HFFc6 (cell line): ENCODE results near the gene DUSP3. TPM values are rescaled to one million over a fixed set of nuclear protein-coding genes. Genes with fewer than 3 reads are reported as not detected.
"Not testable (repeated sequence)": the region's sequence is repeated elsewhere in the genome, so short reads cannot be mapped to it uniquely, and the experiment has no call there.

Experiments
- DNase-seq: peaks from one replicate; pipeline ENCODE4 v3.0.0-alpha.2; 2018
- H3K27ac Mint-ChIP-seq: 2 replicates; pipeline ENCODE4 v1.8.0; 2020; ENCODE audit warnings: mild to moderate bottlenecking, mixed read lengths
- H3K27me3 Mint-ChIP-seq: 2 replicates; pipeline ENCODE4 v1.8.0; 2021; ENCODE audit warnings: mild to moderate bottlenecking, moderate library complexity, mixed read lengths; ENCODE audit not compliant: insufficient read depth
- H3K36me3 Mint-ChIP-seq: 2 replicates; pipeline ENCODE4 v1.8.0; 2021; ENCODE audit warnings: low read depth, mixed read lengths
- H3K4me1 Mint-ChIP-seq: 2 replicates; pipeline ENCODE4 v1.8.0; 2020; ENCODE audit warnings: low read depth, mixed read lengths
- H3K4me3 Mint-ChIP-seq: 2 replicates; pipeline ENCODE4 v1.8.0; 2020; ENCODE audit warnings: mild to moderate bottlenecking, moderate library complexity, mixed read lengths
- H3K9me3 Mint-ChIP-seq: 2 replicates; pipeline ENCODE4 v1.8.0; 2020; ENCODE audit warnings: mild to moderate bottlenecking, mixed read lengths
- CTCF ChIP-seq: fragments of 200-600 bp; sonication (generic); IDR thresholded peaks from 2 replicates; pipeline ENCODE4 v1.5.0; 2021; ENCODE audit warnings: antibody characterized with exemption, mild to moderate bottlenecking
- total RNA-seq, 6 experiments: library from RNA; stranded (reverse); fragmentation: NEBNext Ultra II Directional; extraction: Animal tissue kit (Norgen Biotek cat#: 25700); gene quantifications; 2 replicates in 1 of 6; 3 replicates in 5 of 6; pipeline ENCODE4 v1.2.3, GENCODE V29; 2021

Gene DUSP3
- total RNA-seq, 6 experiments from 2014 or later = 34.3 to 47.2 (median 38.3) TPM

- no peak for DNase-seq
- peaks cover 31% of the 10 kb centered on the region for H3K36me3 Mint-ChIP-seq
- H3K4me3 Mint-ChIP-seq = no peak overlapping the region
- H3K9me3 Mint-ChIP-seq = peaks cover 5% of the 10 kb centered on the region
- H3K4me1 Mint-ChIP-seq = peaks cover 20% of the 10 kb centered on the region
- peaks cover 5% of the 10 kb centered on the region; the same call in 1 of the 2 replicates for H3K27me3 Mint-ChIP-seq
- no peak for TF ChIP-seq CTCF
- no peak overlapping the region for H3K27ac Mint-ChIP-seq
These were observed 23.1 kb upstream of the DUSP3 start for GRCh38 chr17:43801844-43802243.

GRCh38 chr17:43800736-43801135 is 22.0 kb upstream of the DUSP3 start:
- H3K36me3 Mint-ChIP-seq = peaks cover 31% of the 10 kb centered on the region
- peaks cover 15% of the 10 kb centered on the region for H3K9me3 Mint-ChIP-seq
- H3K27me3 Mint-ChIP-seq = peaks cover 5% of the 10 kb centered on the region; the same call in 1 of the 2 replicates
- DNase-seq = no peak
- no peak for TF ChIP-seq CTCF
- H3K4me3 Mint-ChIP-seq = no peak overlapping the region
- no peak overlapping the region for H3K27ac Mint-ChIP-seq
- H3K4me1 Mint-ChIP-seq = peaks cover 20% of the 10 kb centered on the region

- Mint-ChIP-seq H3K4me3 (no peak overlapping the region), H3K27me3 (peaks cover 13% of the 10 kb centered on the region), H3K9me3 (peaks cover 29% of the 10 kb centered on the region), H3K27ac (no peak overlapping the region), H3K4me1 (peaks cover 14% of the 10 kb centered on the region), H3K36me3 (peaks cover 24% of the 10 kb centered on the region)
- no peak for DNase-seq
- TF ChIP-seq CTCF = no peak
These were observed 20.3 kb upstream of the DUSP3 start for GRCh38 chr17:43799047-43799446.

- Mint-ChIP-seq H3K27me3 (peaks cover 16% of the 10 kb centered on the region), H3K36me3 (peaks cover 24% of the 10 kb centered on the region), H3K9me3 (peaks cover 29% of the 10 kb centered on the region)
- H3K4me1 Mint-ChIP-seq, H3K27ac Mint-ChIP-seq, DNase-seq, H3K4me3 Mint-ChIP-seq: not testable (repeated sequence)
These were observed 19.2 kb upstream of the DUSP3 start for GRCh38 chr17:43798024-43798423.

- Mint-ChIP-seq H3K27me3 (peaks cover 22% of the 10 kb centered on the region), H3K9me3 (peaks cover 29% of the 10 kb centered on the region), H3K36me3 (peaks cover 14% of the 10 kb centered on the region; the same call in 1 of the 2 replicates)
- H3K27ac Mint-ChIP-seq, H3K4me3 Mint-ChIP-seq, DNase-seq, H3K4me1 Mint-ChIP-seq: not testable (repeated sequence)
These were observed 13.9 kb upstream of the DUSP3 start for GRCh38 chr17:43792668-43793067.

- no peak overlapping the region for H3K4me3 Mint-ChIP-seq
- no peak for TF ChIP-seq CTCF
- H3K27ac Mint-ChIP-seq = no peak overlapping the region
- H3K9me3 Mint-ChIP-seq = peaks cover 22% of the 10 kb centered on the region
- H3K4me1 Mint-ChIP-seq = peaks cover 9% of the 10 kb centered on the region
- 0 out of 2 replicates have a peak, but pooled peaks cover 6% of the 10 kb centered on the region for H3K36me3 Mint-ChIP-seq
- H3K27me3 Mint-ChIP-seq = peaks cover 18% of the 10 kb centered on the region
- peak; percentile 45 for DNase-seq
These were observed 12.8 kb upstream of the DUSP3 start for GRCh38 chr17:43791589-43791988.
